Stimulated activated CD4-positive, alpha-beta T cell treated with anti-CD3 and anti-CD28 coated beads, Interleukin-1b, Interleukin-23, amount 100 ng/mL, for 4 hours (primary cell): ENCODE data around the gene SH3D21.

ENCODE experiments used
- DNase-seq, 2 donors: peaks; one replicate each; pipeline ENCODE4 v3.0.0-alpha.2; 2020; ENCODE audit warnings: low read depth in 2 of 2

The SH3D21 gene

DNA sequence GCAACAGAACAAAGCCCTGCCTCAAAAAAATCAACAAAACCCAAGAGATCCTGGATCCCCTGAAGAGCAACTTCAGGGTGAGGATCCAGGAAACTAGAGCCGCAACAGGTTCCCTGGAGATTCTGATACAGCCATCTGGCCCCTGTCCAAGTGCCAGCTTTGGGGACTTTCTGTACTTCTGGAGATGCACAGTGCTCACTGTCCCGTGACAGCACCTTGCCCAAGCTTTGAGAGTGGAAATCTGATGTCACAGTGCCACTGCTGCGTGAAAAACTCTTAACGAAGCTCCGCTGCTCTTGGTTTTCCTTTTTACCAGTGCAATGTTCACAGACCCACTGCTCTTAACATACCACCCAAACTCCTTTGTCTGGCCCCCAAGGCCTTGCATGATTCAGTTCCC, 53.2 kb downstream of the SH3D21 start:
- DNase-seq, result no peak

GRCh38 chr1:36359911-36360550, 53.9 kb downstream of the SH3D21 start:
- no peak for DNase-seq

GRCh38 chr1:36365381-36365780, 59.2 kb downstream of the SH3D21 start:
- DNase-seq, result no peak

DNA sequence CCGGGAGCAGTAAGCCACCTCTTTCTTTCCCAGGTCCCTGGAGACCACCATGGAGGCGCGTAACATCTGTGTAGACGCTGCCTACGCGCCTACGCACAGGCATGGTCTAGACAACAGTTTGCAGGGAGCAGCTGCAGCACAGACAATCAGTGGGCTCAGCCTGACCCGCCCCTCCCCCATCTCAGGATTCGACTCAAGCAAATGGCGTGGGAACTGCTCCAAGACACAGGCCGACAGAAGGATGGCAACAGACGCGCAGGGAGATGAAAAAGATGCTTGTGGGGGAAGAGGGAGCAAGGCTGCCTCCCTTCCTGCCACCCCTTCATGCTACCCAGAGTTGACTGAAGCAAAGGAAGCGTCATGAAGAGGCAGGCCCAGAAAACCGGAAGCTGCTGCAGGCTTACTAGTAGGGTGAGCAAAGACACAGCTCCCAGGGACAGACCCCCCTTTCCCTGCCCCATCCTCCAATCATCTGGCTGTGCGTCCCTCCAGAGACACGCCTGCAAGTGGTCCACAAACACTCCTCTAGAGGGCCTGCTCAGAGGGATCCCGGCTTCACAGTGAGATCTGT, 60.0 kb downstream of the SH3D21 start:
- peak in 1 of 2 donors; percentile 25 for DNase-seq

GRCh38 chr1:36367066-36367465, 60.9 kb downstream of the SH3D21 start:
- no peak for DNase-seq

GRCh38 chr1:36367798-36368197, 61.6 kb downstream of the SH3D21 start:
- DNase-seq, result no peak

DNA sequence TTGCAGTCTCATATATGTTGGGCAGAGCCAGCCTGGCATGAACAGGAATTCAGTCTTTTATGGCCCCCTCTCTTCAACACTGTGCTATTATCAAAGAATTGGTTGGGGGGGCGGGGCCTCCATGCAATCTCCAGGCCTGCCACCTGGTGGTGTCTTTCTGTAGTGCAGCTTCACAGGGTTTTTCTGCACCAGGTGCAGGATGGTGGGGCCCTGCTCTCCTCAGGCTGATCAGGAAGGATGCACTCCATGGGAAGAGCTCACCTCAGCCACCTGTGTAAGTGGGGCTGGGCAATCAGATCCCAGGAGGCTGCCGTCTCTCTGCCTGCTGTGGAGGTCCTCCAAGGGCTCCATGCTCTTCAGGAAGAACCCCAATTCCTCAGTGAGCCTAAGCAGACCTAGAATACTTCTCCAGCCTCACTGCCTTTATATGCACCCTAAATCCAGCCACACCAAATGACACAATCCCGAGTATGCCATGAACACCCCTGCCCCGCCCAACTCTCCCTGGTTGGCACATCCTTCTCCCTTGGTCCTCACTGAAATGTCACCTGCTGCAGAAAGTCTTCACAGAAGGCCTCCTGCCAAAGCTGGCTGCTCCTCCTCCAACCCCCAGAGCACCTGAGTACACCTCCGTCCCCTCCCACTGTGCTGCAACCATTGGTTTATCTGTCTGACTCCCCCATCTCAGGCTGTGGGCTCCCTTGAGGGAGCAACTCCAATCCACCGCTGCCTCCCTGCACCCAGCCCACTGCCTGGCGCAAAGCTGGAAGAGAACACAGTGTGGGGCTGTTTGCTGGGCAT, 63.1 kb downstream of the SH3D21 start:
- peak; percentile 76 to 86 for DNase-seq
